Measurements from ENCODE around the gene SPAG5. TPM values are rescaled to one million over a fixed set of nuclear protein-coding genes. Genes with fewer than 3 reads are reported as not detected.

Gene SPAG5
- total and polyA plus RNA-seq, 2 experiments from 2014 or later: 99.6 to 104 TPM

DNA sequence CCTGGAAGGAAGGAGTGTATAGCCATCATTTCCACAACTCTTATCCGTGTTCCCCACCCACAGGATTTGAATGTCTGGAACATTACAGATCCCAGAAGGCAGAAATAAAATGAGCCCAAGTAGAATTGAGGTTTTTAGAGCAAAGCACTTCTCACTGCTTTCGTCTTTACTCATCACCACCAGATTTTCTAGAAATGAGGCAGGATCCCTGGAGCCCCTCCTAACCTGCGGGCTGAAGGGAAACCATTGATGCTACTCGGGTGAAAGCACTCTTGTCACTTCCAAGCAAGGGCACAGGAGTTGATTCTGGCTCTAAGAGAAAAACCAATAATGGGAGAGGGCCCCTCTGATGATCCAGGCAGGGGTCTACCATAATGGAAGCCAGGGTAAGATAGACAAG, 19.3 kb downstream of the SPAG5 start:
- DNase-seq (ENCODE audit: low spot score) (no peak), ATAC-seq (no peak)
- H3K4me3 Mint-ChIP-seq: no peak overlapping the region
- Histone ChIP-seq H3K4me1 (ENCODE audit: insufficient read depth) (peaks cover 13% of the 10 kb centered on the region; the same call in 1 of the 2 replicates), H3K4me2 (no peak overlapping the region), H4K20me1 (replicated peaks; ENCODE audit: insufficient read depth) (peaks cover 14% of the 10 kb centered on the region; the same call in 1 of the 2 replicates), H3K27me3 (ENCODE audit: insufficient read depth) (no peaks in the 10 kb centered on the region), H3K27ac (ENCODE audit: low read depth) (no peak overlapping the region), H3K36me3 (ENCODE audit: insufficient read depth) (peaks cover 59% of the 10 kb centered on the region), H3K9me2 (ENCODE audit: insufficient read depth) (no peaks in the 10 kb centered on the region), H3F3A (replicated peaks; ENCODE audit: low read depth) (peaks cover 15% of the 10 kb centered on the region), H2AFZ (no peak overlapping the region), H3K79me2 (replicated peaks; ENCODE audit: insufficient read depth) (no peaks in the 10 kb centered on the region), H3K4me3 (no peak overlapping the region)
- peaks cover 8% of the 10 kb centered on the region for H3K27me3 Mint-ChIP-seq (ENCODE audit: insufficient read depth, low read depth, poor library complexity)
- H3K4me1 Mint-ChIP-seq: peaks cover 15% of the 10 kb centered on the region
- H3K36me3 Mint-ChIP-seq (ENCODE audit: low read depth): peaks cover 43% of the 10 kb centered on the region
- no peak overlapping the region for H3K27ac Mint-ChIP-seq
- H3K9me3 Mint-ChIP-seq: no peaks in the 10 kb centered on the region
- TF ChIP-seq, protein P1, sequence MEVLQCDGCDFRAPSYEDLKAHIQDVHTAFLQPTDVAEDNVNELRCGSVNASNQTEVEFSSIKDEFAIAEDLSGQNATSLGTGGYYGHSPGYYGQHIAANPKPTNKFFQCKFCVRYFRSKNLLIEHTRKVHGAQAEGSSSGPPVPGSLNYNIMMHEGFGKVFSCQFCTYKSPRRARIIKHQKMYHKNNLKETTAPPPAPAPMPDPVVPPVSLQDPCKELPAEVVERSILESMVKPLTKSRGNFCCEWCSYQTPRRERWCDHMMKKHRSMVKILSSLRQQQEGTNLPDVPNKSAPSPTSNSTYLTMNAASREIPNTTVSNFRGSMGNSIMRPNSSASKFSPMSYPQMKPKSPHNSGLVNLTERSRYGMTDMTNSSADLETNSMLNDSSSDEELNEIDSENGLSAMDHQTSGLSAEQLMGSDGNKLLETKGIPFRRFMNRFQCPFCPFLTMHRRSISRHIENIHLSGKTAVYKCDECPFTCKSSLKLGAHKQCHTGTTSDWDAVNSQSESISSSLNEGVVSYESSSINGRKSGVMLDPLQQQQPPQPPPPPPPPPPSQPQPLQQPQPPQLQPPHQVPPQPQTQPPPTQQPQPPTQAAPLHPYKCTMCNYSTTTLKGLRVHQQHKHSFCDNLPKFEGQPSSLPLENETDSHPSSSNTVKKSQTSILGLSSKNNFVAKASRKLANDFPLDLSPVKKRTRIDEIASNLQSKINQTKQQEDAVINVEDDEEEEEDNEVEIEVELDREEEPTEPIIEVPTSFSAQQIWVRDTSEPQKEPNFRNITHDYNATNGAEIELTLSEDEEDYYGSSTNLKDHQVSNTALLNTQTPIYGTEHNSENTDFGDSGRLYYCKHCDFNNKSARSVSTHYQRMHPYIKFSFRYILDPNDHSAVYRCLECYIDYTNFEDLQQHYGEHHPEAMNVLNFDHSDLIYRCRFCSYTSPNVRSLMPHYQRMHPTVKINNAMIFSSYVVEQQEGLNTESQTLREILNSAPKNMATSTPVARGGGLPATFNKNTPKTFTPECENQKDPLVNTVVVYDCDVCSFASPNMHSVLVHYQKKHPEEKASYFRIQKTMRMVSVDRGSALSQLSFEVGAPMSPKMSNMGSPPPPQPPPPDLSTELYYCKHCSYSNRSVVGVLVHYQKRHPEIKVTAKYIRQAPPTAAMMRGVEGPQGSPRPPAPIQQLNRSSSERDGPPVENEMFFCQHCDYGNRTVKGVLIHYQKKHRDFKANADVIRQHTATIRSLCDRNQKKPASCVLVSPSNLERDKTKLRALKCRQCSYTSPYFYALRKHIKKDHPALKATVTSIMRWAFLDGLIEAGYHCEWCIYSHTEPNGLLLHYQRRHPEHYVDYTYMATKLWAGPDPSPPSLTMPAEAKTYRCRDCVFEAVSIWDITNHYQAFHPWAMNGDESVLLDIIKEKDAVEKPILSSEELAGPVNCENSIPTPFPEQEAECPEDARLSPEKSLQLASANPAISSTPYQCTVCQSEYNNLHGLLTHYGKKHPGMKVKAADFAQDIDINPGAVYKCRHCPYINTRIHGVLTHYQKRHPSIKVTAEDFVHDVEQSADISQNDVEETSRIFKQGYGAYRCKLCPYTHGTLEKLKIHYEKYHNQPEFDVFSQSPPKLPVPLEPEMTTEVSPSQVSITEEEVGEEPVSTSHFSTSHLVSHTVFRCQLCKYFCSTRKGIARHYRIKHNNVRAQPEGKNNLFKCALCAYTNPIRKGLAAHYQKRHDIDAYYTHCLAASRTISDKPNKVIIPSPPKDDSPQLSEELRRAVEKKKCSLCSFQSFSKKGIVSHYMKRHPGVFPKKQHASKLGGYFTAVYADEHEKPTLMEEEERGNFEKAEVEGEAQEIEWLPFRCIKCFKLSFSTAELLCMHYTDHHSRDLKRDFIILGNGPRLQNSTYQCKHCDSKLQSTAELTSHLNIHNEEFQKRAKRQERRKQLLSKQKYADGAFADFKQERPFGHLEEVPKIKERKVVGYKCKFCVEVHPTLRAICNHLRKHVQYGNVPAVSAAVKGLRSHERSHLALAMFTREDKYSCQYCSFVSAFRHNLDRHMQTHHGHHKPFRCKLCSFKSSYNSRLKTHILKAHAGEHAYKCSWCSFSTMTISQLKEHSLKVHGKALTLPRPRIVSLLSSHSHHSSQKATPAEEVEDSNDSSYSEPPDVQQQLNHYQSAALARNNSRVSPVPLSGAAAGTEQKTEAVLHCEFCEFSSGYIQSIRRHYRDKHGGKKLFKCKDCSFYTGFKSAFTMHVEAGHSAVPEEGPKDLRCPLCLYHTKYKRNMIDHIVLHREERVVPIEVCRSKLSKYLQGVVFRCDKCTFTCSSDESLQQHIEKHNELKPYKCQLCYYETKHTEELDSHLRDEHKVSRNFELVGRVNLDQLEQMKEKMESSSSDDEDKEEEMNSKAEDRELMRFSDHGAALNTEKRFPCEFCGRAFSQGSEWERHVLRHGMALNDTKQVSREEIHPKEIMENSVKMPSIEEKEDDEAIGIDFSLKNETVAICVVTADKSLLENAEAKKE (CRISPR knock-in tag; IDR thresholded peaks at IDR 0.05): no peak
- TF ChIP-seq EZH2phosphoT487 (IDR thresholded peaks at IDR 0.05; ENCODE audit: unreplicated experiment) (no peak), ZNF331 (CRISPR knock-in tag; IDR thresholded peaks at IDR 0.05; ENCODE audit: low read depth) (no peak), CREB1 (CRISPR knock-in tag; IDR thresholded peaks at IDR 0.05; ENCODE audit: low read depth) (no peak), JUNB (IDR thresholded peaks at IDR 0.05; ENCODE audit: unreplicated experiment) (no peak)
- TF ChIP-seq, protein P2, sequence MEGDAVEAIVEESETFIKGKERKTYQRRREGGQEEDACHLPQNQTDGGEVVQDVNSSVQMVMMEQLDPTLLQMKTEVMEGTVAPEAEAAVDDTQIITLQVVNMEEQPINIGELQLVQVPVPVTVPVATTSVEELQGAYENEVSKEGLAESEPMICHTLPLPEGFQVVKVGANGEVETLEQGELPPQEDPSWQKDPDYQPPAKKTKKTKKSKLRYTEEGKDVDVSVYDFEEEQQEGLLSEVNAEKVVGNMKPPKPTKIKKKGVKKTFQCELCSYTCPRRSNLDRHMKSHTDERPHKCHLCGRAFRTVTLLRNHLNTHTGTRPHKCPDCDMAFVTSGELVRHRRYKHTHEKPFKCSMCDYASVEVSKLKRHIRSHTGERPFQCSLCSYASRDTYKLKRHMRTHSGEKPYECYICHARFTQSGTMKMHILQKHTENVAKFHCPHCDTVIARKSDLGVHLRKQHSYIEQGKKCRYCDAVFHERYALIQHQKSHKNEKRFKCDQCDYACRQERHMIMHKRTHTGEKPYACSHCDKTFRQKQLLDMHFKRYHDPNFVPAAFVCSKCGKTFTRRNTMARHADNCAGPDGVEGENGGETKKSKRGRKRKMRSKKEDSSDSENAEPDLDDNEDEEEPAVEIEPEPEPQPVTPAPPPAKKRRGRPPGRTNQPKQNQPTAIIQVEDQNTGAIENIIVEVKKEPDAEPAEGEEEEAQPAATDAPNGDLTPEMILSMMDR (conservative IDR thresholded peaks at IDR 0.05; ENCODE audit: low read depth in 2 of 2): no peak
- TF ChIP-seq, protein P3, sequence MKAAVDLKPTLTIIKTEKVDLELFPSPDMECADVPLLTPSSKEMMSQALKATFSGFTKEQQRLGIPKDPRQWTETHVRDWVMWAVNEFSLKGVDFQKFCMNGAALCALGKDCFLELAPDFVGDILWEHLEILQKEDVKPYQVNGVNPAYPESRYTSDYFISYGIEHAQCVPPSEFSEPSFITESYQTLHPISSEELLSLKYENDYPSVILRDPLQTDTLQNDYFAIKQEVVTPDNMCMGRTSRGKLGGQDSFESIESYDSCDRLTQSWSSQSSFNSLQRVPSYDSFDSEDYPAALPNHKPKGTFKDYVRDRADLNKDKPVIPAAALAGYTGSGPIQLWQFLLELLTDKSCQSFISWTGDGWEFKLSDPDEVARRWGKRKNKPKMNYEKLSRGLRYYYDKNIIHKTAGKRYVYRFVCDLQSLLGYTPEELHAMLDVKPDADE (IDR thresholded peaks at IDR 0.05): no peak
- TF ChIP-seq, protein P4, sequence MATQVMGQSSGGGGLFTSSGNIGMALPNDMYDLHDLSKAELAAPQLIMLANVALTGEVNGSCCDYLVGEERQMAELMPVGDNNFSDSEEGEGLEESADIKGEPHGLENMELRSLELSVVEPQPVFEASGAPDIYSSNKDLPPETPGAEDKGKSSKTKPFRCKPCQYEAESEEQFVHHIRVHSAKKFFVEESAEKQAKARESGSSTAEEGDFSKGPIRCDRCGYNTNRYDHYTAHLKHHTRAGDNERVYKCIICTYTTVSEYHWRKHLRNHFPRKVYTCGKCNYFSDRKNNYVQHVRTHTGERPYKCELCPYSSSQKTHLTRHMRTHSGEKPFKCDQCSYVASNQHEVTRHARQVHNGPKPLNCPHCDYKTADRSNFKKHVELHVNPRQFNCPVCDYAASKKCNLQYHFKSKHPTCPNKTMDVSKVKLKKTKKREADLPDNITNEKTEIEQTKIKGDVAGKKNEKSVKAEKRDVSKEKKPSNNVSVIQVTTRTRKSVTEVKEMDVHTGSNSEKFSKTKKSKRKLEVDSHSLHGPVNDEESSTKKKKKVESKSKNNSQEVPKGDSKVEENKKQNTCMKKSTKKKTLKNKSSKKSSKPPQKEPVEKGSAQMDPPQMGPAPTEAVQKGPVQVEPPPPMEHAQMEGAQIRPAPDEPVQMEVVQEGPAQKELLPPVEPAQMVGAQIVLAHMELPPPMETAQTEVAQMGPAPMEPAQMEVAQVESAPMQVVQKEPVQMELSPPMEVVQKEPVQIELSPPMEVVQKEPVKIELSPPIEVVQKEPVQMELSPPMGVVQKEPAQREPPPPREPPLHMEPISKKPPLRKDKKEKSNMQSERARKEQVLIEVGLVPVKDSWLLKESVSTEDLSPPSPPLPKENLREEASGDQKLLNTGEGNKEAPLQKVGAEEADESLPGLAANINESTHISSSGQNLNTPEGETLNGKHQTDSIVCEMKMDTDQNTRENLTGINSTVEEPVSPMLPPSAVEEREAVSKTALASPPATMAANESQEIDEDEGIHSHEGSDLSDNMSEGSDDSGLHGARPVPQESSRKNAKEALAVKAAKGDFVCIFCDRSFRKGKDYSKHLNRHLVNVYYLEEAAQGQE (IDR thresholded peaks at IDR 0.05; ENCODE audit: unreplicated experiment): no peak

Measured in GM23338 (cell line).